GM19438 (cell line): ENCODE measurements around the gene MCOLN1.

Source experiments
- ATAC-seq: cut with Tn5 transposase; IDR thresholded peaks from one replicate; pipeline ENCODE4 v1.9.1; 2021; ENCODE audit warnings: low read depth; ENCODE audit not compliant: unreplicated experiment

Gene MCOLN1

DNA sequence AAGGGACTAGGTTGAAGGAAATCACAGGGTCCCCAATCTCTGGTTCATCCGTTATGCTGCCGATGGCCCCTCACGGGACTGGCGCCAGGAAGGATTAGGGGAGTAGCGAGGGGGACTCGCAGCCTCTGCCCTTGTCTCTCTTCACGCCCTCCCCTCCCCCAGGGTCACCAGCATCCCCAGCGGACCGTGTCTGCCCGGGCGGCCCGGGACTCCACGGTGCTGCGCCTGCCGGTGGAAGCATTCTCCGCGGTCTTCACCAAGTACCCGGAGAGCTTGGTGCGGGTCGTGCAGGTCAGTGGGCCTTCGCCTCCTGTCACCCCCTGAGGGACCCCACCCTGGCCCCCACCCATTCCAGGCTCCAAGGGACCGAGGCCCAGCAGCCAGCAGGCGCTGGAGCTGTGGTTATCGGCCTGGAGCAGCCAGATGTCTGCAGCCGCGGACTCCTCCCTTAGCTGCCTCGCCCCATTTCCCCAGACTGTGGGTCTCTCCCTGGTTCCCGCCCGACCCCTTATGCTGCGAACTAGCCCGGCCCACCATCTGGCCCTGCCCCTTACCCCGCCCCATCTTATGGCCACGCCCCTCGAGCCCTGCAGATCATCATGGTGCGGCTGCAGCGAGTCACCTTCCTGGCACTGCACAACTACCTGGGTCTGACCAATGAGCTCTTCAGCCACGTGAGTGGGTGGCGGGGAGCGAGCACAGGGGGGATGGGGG lies 18.5 kb downstream of the MCOLN1 start:
- ATAC-seq, result no peak

DNA sequence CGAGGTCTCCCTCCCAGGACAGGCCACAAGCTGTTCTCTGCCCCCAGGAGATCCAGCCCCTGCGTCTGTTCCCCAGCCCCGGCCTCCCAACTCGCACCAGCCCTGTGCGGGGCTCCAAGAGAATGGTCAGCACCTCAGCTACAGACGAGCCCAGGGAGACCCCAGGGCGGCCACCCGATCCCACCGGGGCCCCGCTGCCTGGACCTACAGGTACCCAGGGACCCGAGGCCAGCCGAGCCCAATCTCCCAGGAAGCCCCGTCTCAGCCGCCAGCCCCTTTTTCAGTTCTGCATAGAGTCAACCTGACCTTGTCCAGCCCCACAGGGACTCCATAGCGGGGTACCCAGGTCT lies 19.0 kb downstream of the MCOLN1 start:
- no peak for ATAC-seq

DNA sequence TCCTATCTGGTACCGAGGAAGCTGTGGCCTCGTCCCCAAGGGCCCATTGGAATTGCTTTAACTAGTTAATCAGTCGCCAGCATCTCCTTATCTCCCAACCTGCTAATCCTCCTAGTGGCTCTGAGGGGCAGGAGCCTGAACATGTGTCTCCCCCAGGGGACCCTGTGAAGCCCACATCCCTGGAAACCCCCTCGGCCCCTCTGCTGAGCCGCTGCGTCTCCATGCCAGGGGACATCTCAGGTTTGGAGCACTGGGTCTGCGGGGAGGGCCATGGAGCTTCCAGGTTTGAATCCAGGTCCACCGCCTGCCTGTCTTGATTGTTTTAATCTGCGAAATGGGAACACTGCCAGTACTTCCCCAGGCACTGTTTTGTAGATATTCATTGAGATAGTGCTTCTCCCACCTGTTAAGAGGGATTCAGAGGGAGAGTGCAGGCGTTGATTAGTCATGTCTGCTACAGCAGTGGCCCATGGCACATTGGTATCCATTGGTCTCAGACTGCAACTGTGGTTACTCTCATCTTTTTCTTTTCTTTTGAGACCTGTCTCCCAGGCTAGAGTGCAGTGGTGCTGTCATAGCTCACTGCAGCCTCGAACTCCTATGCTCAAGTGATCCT lies 19.5 kb downstream of the MCOLN1 start:
- no peak for ATAC-seq

DNA sequence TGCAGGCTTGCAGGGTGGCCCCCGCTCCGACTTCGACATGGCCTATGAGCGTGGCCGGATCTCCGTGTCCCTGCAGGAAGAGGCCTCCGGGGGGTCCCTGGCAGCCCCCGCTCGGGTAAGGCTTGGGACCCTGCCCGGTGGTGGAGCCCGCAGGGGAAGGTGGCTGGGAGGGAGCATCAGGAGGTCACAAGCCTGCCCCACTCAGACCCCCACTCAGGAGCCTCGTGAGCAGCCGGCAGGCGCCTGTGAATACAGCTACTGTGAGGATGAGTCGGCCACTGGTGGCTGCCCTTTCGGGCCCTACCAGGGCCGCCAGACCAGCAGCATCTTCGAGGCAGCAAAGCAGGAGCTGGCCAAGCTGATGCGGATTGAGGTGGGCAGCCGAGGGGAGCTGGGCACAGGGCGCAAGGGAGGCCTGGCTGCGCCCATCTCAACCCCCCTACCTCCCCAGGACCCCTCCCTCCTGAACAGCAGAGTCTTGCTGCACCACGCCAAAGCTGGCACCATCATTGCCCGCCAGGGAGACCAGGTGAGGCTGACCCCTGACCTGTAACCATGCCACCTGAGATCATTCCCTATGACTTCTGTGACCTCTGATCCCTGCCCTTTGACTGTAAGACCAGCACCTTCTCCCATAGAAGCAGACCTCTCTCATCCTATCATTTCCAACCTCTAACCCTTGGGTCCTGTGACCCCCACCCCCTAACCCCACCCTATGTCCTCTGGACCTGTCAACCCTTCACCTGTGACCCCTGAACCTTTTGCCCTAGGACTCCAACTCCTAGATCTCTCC lies 20.3 kb downstream of the MCOLN1 start:
- ATAC-seq, result no peak

DNA sequence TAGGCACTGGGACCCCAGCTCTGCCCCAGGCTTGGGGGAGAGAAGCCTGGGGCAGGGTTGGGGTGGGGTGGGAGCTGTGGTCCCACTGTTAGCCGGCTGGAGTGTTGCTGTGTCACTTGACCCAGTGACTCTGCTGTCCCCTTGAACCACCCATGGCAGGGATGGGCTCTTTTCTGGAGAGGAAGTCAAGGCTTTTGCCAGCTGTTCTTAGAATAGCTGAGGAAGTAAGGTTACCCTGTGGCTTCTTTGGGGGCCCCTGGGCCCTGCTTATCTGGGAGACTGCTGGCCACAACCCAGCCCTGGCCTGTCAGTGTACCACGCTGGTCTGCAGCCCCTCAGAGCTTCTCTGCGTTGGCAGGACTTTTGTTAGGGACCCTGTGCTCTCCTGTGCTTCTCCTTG lies 22.2 kb downstream of the MCOLN1 start:
- no peak for ATAC-seq

DNA sequence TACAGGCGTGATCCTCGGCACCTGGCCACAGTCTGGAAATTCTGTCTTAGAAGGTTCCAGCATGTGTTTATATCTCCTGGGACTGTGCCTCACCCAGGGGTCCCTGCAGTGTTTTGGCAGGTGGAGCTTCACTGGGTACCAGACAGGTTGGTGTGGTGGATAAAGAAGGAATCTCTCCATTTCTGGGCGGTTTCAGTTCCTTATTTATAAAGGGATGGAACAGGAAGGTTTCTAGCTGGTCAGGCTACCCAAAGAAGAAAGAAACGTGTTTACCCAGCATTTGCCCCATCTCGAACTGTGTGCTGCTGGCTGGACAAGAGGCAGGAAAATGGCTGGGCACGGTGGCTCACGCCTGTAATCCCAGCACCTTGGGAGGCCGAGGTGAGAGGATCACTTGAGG lies 22.9 kb downstream of the MCOLN1 start:
- no peak for ATAC-seq

DNA sequence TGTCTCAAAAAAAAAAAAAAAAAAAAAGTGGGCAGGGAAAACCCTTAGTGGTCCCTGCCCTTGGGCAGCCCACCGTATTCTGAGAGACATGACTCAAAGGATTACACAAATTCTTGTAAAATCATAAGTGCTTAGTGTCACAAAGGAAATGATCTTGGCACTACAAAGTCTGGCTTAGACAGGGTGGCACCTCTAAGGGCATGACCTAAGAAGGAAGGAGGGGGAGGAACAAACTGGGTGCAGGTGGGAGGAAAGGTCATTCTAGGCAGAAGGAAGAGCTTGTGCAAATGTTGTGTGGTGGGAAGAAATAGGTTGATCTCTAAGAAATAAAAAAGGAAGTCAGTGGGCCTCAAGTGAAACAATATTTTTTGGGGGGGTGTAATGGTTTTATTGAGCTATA lies 23.5 kb downstream of the MCOLN1 start:
- no peak for ATAC-seq

DNA sequence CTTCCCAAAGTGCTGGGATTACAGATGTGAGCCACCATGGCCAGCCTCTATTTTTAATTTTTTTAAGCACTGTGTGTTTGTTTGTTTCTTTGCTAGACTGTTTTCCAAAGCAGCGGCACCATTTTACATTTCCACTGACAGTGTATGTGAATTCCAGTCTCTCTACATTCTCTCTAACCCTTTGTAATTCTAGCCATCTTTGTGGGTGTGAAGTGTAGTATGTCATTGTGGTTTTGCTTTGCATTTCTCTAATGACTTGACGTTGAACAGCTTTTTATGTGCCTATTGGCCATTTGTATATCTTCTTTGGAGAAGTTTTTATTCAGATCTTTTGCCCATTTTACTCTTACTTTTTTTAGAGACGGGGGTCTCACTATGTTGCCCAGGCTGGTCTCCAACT lies 24.7 kb downstream of the MCOLN1 start:
- no peak for ATAC-seq

DNA sequence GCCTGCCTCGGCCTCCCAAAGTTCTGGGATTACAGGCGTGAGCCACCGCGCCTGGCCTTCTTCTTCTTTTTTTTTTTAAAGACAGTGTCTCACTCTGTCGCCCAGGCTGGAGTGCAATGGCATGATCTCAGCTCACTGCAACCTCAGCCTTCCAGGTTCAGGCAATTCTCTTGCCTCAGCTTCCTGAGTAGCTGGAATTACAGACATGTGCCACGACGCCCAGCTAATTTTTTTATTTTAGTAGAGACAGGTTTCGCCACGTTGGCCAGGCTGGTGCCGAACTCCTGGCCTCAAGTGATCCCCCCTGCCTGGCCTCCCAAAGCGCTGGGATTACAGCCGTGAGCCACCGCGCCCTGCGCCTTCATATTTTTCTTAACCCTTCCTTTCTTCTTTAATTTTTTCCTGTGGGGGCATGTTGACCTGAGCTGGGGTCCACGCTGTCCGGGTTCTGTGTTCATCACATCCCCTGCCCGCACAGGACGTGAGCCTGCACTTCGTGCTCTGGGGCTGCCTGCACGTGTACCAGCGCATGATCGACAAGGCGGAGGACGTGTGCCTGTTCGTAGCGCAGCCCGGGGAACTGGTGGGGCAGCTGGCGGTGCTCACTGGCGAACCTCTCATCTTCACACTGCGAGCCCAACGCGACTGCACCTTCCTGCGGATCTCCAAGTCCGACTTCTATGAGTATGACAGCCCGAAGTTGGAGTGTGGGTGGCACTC lies 27.2 kb downstream of the MCOLN1 start:
- no peak for ATAC-seq

DNA sequence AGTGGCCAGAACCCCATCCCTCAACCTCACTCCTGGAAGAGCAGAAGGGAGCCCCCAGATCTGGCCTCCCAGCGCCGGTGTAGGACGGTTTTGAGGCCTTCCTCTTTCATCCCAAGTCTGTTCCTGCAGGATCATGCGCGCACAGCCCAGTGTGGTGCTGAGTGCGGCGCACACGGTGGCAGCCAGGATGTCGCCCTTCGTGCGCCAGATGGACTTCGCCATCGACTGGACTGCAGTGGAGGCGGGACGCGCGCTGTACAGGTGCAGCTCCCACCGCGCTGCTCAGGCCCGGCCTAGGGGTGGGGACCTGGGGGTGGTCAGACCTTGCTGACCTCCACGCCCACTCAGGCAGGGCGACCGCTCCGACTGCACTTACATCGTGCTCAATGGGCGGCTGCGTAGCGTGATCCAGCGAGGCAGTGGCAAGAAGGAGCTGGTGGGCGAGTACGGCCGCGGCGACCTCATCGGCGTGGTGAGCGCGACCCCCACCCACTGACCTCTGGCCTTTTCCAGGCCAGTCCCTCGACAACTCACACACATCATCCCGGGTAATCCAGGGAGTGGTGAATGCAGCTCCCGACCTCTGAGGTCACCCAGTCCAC lies 27.8 kb downstream of the MCOLN1 start:
- ATAC-seq, result no peak

DNA sequence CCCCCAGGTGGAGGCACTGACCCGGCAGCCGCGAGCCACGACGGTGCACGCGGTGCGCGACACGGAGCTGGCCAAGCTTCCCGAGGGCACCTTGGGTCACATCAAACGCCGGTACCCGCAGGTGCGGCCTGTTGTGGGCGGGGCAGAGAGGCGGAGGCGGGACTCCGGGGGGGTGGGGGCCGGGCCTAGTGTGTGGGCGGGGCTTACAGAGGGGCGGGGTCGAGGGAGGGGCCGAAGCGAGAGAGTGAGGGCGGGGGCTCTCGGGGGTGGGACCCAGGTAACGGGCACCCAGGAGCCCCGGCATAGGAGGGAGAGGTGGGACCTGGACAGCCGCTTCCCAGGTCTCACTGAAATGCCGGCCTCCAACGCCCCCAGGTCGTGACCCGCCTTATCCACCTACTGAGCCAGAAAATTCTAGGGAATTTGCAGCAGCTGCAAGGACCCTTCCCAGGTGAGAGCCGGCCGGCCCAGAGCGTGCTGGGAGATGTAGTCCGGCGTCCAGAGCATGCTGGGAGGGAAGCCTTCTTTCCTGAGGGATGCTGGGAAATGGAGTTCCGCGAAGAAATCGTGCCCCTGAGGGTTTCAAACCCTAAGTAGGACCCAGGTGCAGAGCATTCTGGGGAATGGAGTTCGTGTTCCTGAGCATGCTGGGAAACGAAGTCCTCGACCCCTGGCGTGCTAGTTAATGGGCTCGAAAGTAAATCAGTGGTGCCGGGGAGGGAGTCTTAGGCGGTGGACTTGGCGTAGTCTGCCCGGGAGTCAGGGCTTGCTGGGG lies 28.8 kb downstream of the MCOLN1 start:
- no peak for ATAC-seq

DNA sequence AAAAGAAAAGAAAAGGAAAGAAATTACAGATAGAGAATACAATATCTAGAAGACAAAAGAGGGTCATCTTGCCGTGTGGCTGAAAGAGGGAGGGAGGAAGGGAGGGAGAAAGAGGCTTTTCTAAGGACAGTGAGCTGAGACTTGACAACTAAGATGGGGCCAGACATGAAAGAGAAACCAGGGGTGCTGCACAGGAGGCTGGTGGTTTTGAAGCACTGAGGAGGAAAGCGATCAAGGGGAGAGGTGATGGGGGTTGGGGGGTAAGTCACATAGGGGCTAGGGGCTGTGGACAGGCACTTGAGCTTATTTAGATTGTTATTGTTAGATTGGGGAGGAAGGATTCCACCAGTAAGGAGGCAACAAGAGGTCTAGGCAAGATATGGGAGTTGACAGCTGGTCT lies 30.4 kb downstream of the MCOLN1 start:
- no peak for ATAC-seq

DNA sequence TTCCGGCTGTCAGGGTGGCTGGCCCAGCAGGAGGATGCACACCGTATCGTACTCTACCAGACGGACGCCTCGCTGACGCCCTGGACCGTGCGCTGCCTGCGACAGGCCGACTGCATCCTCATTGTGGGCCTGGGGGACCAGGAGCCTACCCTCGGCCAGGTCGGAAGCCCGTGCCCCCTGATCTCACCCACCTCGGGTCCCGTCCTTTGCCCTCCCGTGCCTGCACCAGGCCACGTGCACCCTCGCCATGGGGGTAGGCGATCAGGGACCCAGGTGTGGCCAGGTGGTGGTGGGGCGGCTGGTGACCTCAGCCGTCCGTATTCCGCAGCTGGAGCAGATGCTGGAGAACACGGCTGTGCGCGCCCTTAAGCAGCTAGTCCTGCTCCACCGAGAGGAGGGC lies 32.1 kb downstream of the MCOLN1 start:
- no peak for ATAC-seq

DNA sequence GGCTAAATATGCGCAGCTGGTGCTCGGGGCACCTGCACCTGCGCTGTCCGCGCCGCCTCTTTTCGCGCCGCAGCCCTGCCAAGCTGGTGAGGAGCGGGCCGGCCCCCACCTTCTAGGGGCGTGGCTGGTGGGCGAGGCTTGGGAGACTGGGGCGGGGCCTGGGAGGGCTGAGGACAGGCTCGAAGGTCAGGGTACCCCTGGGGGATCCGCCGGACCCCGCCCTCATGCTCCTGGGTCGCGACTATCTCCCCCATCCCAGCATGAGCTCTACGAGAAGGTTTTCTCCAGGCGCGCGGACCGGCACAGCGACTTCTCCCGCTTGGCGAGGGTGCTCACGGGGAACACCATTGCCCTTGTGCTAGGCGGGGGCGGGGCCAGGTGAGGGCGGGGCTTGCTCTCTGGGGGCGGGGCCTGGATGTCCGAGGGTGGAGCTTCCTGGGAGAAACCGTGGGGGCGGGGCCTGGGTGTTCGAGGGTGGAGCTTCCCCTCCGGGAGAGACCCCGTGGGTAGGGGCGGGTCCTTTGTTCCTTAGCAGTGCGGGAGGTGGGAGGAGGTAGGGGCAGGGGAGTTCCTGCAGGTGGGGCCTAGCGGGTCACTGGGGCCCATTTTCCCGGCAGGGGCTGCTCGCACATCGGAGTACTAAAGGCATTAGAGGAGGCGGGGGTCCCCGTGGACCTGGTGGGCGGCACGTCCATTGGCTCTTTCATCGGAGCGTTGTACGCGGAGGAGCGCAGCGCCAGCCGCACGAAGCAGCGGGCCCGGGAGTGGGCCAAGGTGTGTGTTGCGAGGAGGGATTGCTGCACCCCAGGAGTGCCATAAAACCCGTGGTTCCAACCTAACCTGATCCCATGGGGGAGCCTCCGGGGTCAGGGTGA lies 32.8 kb downstream of the MCOLN1 start:
- ATAC-seq, result no peak

DNA sequence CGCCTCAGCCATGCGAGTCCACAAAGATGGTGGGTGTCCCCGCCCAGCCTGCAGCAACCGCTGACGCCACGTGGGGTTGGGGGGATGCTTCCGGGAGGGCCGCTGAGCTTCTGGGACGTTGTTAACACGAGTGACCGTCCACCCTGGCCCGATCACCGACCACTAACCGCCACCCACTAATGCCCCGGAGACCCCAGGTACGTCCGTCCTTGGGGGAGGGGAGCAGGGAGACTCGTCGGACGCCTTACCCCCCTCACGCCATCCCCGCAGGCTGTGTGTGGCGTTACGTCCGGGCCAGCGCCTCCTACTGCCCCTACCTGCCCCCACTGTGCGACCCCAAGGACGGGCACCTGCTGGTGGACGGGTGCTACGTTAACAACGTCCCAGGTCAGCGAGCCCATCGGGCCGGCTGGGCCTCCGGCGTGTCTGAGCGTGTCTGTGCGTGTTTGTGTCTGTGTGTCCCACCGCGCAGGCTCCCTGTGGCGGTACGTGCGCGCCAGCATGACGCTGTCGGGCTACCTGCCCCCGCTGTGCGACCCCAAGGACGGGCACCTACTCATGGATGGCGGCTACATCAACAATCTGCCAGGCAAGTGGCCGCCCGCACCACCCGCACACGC lies 34.4 kb downstream of the MCOLN1 start:
- no peak for ATAC-seq

DNA sequence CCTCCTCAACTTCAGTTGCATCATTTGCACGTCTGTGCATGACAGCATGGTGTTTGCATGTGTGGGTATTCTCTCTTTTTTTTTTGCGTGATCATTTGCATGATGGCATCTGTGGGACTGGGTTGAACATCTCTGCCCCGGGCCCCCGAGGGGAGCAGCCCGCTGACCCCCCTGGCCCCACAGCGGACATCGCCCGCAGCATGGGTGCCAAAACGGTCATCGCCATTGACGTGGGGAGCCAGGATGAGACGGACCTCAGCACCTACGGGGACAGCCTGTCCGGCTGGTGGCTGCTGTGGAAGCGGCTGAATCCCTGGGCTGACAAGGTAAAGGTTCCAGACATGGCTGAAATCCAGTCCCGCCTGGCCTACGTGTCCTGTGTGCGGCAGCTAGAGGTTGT lies 36.2 kb downstream of the MCOLN1 start:
- no peak for ATAC-seq

DNA sequence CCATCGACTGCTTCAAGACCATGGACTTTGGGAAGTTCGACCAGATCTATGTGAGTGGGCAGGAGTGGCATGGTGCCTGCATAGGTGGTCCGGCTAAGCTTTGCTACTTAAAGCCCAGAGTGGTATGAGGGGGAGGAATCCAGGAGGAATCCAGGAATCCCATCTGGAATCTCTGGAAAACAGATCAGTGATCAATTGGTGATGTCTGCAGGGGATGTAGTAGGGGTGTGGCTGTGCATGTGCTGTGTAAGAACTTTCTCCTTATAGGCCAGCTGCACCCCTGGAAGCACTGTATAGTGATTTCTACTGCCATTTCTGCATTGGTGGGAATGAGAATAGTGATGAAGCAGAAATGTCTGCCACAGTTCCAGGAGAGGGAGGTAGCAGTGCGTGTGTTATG lies 36.7 kb downstream of the MCOLN1 start:
- no peak for ATAC-seq

DNA sequence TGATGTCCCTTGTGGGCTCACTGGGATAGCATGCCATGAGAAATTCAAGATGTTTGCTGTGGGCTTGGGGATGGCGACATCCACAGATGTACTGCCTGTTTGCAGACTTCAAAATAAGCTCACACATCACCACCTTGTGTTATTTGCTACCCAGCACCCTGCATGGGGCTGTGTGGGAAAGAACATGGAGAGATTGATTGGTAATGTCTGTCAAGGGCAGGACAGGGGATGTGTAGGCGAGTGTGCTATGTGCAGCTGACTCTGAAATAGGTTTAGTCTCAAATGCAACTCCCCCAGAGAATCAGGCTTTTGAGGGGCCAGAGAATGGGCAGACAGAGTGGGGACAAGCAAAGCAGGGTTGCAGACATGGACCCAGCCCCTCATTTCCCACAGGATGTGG lies 37.8 kb downstream of the MCOLN1 start:
- no peak for ATAC-seq

DNA sequence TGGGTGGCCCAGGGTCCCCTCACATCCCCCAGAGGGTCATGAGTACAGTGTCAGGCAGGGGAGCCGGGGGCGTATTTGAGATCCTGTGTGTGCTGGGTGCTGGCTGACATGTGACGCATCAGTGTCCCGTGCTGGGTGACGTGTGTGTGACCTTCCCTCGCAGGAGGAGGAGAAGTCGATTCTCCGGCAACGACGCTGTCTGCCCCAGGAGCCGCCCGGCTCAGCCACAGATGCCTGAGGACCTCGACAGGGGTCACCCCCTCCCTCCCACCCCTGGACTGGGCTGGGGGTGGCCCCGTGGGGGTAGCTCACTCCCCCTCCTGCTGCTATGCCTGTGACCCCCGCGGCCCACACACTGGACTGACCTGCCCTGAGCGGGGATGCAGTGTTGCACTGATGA lies 38.9 kb downstream of the MCOLN1 start:
- ATAC-seq, result no peak
